ENCODE data around the gene CABP2. TPM values are rescaled to one million over a fixed set of nuclear protein-coding genes. Genes with fewer than 3 reads are reported as not detected.
A peak's percentile ranks its signal among the peaks of the same experiment; 100 is the strongest.

Gene CABP2
- not detected for total RNA-seq

- H3K27me3 ChIP-seq = no peaks in the 10 kb centered on the region
- 85 to 95% methylated on average over 13 to 16 of the region's 23 CpGs for WGBS, 2 donors
- no peak for TF ChIP-seq POLR2A (IDR thresholded peaks at IDR 0.05)
- TF ChIP-seq CTCF (IDR thresholded peaks at IDR 0.05) = no peak
- no peaks in the 10 kb centered on the region for H3K9me3 ChIP-seq
- ATAC-seq = no peak
- no peak within 1 kb of the TSS for H3K27ac ChIP-seq
- intact Hi-C loops (cut with DNase I) = no loop called here
- H3K36me3 ChIP-seq (replicated peaks in 1 of 2; ENCODE audit: insufficient read depth in 1 of 2, low read depth in 2 of 2) = no peaks in the 10 kb centered on the region
- peaks cover 14% of the 10 kb centered on the region for H3K4me1 ChIP-seq
- no peak within 1 kb of the TSS for H3K4me3 ChIP-seq
- no peak for DNase-seq
Observed at GRCh38 chr11:67522844-67523555, at the start of gene CABP2. TSS of gene CABP2 (minus strand) at chr11:67523446. CDS start at chr11:67523326, 120 bp downstream.

DNA sequence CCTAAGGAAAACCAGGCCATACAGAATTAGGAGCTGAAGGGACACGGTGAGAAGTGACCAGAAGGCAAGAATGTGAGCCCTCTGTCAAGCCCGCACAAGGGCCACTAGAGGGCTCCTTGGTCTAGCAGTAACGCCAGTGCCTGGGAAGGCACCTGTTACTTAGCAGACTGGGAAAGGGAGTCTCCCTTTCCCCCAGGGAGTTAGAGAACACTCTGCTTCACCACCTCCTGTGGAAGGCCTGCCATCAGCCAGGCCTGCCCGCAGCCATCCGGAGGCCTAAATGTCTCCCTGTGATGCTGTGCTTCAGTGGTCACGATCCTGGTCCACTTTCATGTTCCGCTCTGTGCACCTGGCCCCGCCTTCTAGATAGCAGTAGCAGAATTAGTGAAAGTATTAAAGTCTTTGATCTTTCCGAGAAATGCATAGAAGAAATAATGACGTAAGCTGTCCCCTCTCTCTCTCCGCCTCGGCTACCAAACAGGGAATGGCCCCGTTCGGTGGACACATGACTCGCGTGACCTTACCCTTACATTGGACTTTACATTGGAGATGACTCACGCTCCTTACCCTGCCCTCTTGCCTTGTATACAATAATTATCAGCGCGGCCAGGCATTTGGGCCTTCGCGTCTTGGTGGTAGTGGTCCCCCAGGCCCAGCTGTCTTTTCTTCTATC lies 49.6 kb upstream of the CABP2 start:
- TF ChIP-seq POLR2A (IDR thresholded peaks at IDR 0.05) = peak in 1 of 3 donors; percentile 23
- TF ChIP-seq CTCF (IDR thresholded peaks at IDR 0.05) = peak; percentile 67 to 94 (median 88)
- intact Hi-C loops (cut with DNase I) = no loop called here
- H3K36me3 ChIP-seq (replicated peaks in 1 of 2; ENCODE audit: insufficient read depth in 1 of 2, low read depth in 2 of 2) = no peaks in the 10 kb centered on the region
- peak; percentile 75 to 86 (median 85) for DNase-seq
- WGBS, 2 donors = 34 to 40% methylated on average over 20 to 21 of the region's 21 CpGs
- H3K4me3 ChIP-seq = no peak overlapping the region
- peaks cover 8% of the 10 kb centered on the region for H3K4me1 ChIP-seq
- no peaks in the 10 kb centered on the region for H3K9me3 ChIP-seq
- H3K27me3 ChIP-seq = no peaks in the 10 kb centered on the region
- peak overlapping the region in 3 of 4 donors; percentile 32 to 51 (median 33) for H3K27ac ChIP-seq
- peak; percentile 83 for ATAC-seq

DNA sequence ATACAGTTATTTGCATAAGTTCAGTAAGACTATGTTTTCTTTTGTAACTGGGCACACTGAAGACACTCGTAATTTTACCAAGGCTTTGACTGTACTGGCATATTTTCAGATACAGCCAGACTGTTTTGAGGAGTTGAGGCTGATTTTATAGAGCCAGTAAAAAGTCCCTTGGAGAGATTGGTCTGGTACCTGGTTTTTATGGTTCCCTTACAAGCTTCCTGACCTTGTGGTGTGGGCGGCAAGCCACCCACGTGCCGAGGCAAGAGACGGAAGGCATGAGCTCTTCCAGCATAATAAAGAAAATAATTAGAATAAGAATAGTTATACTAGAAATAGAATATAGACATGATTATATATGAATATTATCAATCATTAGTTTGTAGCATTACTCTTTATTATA lies 49.1 kb upstream of the CABP2 start:
- Histone ChIP-seq H3K27me3 (no peaks in the 10 kb centered on the region), H3K4me1 (peaks cover 5% of the 10 kb centered on the region), H3K4me3 (no peak overlapping the region), H3K9me3 (no peaks in the 10 kb centered on the region), H3K27ac (no peak overlapping the region), H3K36me3 (replicated peaks in 1 of 2; ENCODE audit: insufficient read depth in 1 of 2, low read depth in 2 of 2) (no peaks in the 10 kb centered on the region)
- no peak for TF ChIP-seq CTCF (IDR thresholded peaks at IDR 0.05)
- no peak for TF ChIP-seq POLR2A (IDR thresholded peaks at IDR 0.05)
- intact Hi-C loops (cut with DNase I) = no loop called here
- ATAC-seq (no peak), DNase-seq (no peak)
- 9 to 11% methylated on average over 5 of the region's 5 CpGs for WGBS, 2 donors

DNA sequence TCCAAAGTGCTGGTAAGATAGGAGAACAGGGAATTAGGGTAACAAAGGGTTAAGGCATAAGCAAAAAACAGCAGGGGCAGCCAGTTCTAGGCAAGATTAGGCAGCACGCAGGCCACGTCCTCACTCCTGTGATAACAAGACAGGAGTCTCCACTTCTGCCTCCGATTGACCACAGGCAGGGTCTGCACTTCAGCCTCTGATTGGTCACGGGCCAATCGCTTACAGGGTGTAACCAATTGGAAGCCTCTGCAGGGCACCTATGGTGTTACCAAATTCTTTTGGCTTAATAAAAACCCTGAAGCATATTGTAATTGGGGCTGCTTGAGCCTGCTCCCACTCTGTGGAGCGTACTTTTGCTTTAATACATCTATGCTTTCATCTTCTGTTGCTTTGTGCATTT lies 48.2 kb upstream of the CABP2 start:
- H3K27me3 ChIP-seq = no peaks in the 10 kb centered on the region
- H3K4me3 ChIP-seq = no peak overlapping the region
- ATAC-seq (no peak), DNase-seq (no peak)
- intact Hi-C loops (cut with DNase I) = no loop called here
- no peaks in the 10 kb centered on the region for H3K36me3 ChIP-seq (replicated peaks in 1 of 2; ENCODE audit: insufficient read depth in 1 of 2, low read depth in 2 of 2)
- no peak for TF ChIP-seq CTCF (IDR thresholded peaks at IDR 0.05)
- no peak for TF ChIP-seq POLR2A (IDR thresholded peaks at IDR 0.05)
- H3K27ac ChIP-seq = no peak overlapping the region
- 70 to 83% methylated on average over 6 of the region's 6 CpGs for WGBS, 2 donors
- peaks cover 5% of the 10 kb centered on the region for H3K4me1 ChIP-seq
- H3K9me3 ChIP-seq = no peaks in the 10 kb centered on the region
